HFF-Myc (cell line): ENCODE results near the gene EVC2.

Experiments
- DNase-seq: peaks from one replicate; pipeline ENCODE4 v3.0.0-alpha.2; 2011; ENCODE audit warnings: low read depth; ENCODE audit errors: extremely low read depth
- H3K4me3 ChIP-seq: replicated peaks from 2 replicates; pipeline ENCODE4 v1.5.1; 2011; ENCODE audit warnings: low read depth, mild to moderate bottlenecking, control low read depth, low read length
- TF ChIP-seq, protein P1 (sequence below): IDR thresholded peaks from 2 replicates; pipeline ENCODE4 v1.5.1; 2012; ENCODE audit warnings: mild to moderate bottlenecking, low read depth, low read length, control low read depth; ENCODE audit errors: missing control alignments

The EVC2 gene

DNA sequence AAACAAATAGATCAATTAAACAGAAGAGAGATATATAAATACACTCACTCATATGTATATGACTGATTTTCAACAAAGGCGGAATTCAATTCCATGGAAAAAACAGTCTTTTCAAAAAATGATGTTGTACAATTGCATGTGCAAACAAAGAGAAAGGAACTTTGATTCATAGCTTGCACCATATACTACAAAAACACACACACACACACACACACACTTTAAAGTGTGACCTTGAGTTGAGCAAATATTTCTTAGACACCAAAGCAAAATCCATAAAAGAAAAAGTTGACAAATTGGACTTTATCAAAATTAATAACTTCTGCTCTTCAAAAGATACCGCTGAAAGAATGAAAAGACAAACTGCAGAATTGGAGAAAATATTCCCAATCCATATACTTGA is 168.8 kb downstream of the EVC2 start:
- no peak for DNase-seq
- TF ChIP-seq, protein P1, sequence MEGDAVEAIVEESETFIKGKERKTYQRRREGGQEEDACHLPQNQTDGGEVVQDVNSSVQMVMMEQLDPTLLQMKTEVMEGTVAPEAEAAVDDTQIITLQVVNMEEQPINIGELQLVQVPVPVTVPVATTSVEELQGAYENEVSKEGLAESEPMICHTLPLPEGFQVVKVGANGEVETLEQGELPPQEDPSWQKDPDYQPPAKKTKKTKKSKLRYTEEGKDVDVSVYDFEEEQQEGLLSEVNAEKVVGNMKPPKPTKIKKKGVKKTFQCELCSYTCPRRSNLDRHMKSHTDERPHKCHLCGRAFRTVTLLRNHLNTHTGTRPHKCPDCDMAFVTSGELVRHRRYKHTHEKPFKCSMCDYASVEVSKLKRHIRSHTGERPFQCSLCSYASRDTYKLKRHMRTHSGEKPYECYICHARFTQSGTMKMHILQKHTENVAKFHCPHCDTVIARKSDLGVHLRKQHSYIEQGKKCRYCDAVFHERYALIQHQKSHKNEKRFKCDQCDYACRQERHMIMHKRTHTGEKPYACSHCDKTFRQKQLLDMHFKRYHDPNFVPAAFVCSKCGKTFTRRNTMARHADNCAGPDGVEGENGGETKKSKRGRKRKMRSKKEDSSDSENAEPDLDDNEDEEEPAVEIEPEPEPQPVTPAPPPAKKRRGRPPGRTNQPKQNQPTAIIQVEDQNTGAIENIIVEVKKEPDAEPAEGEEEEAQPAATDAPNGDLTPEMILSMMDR = no peak
- H3K4me3 ChIP-seq = no peak overlapping the region

- no peak overlapping the region for H3K4me3 ChIP-seq
- TF ChIP-seq, protein P1 = no peak
- no peak for DNase-seq
Measured at GRCh38 chr4:5532100-5532499, 176.3 kb downstream of the EVC2 start.

DNA sequence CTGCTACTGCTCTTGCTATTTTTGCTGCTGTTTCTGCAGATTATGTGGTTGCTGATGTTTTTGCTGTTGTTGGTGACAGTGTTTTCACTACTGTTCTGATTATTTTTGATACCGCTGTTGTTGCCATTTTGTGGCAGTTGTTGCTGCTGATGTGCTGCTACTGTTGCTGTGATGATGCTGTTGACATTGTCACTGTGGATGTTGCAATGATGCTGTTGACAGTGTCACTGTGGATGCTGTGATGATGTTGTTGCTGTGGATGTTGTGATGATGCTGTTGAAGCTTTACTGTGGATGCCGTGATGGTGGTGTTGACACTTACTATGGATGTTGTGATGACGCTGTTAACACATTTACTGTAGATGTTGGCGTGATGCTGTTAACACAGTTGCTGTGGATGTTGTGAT is 180.3 kb downstream of the EVC2 start:
- H3K4me3 ChIP-seq = no peak overlapping the region
- TF ChIP-seq, protein P1 = no peak
- DNase-seq = no peak

DNA sequence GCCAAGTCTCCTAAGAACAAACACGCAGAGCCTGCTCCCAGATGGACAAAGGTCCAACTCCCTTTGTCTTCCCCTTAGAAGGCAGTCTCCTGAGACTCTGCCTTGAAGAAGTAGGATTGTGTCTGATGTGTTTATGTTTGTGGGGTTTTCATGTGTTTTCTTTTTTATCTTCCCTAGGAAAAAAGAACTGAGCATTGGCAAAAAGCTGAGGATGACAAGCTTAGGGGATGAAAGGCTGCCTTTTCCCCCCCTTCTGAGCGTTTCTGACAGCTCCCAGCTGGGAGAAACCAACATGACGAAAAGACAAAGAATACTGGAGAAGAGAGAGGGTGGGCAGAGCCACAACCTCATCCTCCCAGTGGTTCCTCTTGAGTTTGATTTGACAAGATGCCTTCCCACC is 181.1 kb downstream of the EVC2 start:
- TF ChIP-seq, protein P1 = no peak
- no peak for DNase-seq
- H3K4me3 ChIP-seq = no peak overlapping the region

- H3K4me3 ChIP-seq = no peak overlapping the region
- DNase-seq = no peak
- TF ChIP-seq, protein P1 = no peak
Measured at GRCh38 chr4:5526080-5526846, 182.1 kb downstream of the EVC2 start.

GRCh38 chr4:5524446-5525299 is 183.7 kb downstream of the EVC2 start:
- TF ChIP-seq, protein P1 = no peak
- H3K4me3 ChIP-seq = no peak overlapping the region
- DNase-seq = peak; percentile 27
